Measurements from ENCODE around the gene HOXB4. TPM values are rescaled to one million over a fixed set of nuclear protein-coding genes. Genes with fewer than 3 reads are reported as not detected.

Gene HOXB4
- total RNA-seq, 1 donor from 2014 or later: 6.5 TPM

DNA sequence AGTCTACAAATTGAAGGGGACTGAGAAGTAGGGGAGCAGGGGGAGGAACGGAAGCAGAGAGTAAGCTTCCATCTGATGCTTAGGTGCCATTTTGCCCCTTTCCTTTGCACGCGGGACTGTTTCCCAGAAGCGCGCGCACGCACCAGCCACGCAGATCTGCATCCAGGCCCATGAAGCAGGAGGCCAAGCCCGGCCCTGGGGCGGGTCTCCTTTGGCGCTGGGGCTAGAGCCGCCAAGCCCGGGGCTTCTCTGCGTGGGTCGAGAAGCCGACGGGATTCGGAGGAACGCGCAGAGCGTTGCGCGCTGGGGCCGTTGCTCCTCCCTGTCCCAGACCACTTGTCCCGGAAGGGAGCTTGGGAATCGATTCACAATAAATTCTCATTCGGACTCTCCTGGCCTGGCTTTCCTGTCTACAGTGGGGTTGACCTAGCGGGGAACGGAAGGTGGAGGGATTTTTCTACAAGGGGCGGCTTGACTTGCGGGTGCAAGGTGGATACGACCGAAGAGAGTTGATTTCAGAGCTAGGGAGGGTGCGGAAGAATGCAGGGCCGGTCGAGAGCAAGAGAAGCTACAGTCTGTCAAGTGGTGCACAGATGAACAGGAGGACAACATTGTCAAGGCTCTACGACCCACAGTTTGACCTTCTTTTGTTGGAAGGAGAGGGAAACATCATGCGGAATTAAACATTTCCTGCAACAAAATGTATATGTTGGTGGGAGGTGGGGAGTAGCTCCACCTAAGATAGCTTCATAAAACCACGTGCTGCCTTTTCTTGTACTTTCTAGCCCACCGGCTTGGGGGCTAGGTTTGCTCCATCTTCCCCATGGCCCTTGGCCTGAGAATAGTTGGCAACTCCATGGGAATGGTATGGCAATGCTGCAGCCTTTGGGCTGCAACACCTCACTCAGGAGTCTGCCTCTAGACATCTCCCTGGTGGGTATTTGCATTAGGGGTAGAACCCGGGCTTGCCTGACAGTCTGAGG is 43.6 kb upstream of the HOXB4 start:
- peaks cover 33% of the 10 kb centered on the region for H3K27me3 Mint-ChIP-seq (ENCODE audit: unreplicated experiment)

GRCh38 chr17:48620461-48621139 is 42.5 kb upstream of the HOXB4 start:
- Mint-ChIP-seq H3K4me1 (ENCODE audit: unreplicated experiment) (peaks cover 28% of the 10 kb centered on the region), H3K27ac (ENCODE audit: unreplicated experiment) (no peak overlapping the region), H3K4me3 (ENCODE audit: unreplicated experiment) (no peak overlapping the region), H3K9me3 (ENCODE audit: unreplicated experiment) (no peaks in the 10 kb centered on the region), H3K36me3 (ENCODE audit: low read depth, unreplicated experiment) (no peaks in the 10 kb centered on the region), H3K27me3 (ENCODE audit: unreplicated experiment) (peaks cover 34% of the 10 kb centered on the region)
- no peak for DNase-seq (ENCODE audit: low spot score)
- TF ChIP-seq, protein P1, sequence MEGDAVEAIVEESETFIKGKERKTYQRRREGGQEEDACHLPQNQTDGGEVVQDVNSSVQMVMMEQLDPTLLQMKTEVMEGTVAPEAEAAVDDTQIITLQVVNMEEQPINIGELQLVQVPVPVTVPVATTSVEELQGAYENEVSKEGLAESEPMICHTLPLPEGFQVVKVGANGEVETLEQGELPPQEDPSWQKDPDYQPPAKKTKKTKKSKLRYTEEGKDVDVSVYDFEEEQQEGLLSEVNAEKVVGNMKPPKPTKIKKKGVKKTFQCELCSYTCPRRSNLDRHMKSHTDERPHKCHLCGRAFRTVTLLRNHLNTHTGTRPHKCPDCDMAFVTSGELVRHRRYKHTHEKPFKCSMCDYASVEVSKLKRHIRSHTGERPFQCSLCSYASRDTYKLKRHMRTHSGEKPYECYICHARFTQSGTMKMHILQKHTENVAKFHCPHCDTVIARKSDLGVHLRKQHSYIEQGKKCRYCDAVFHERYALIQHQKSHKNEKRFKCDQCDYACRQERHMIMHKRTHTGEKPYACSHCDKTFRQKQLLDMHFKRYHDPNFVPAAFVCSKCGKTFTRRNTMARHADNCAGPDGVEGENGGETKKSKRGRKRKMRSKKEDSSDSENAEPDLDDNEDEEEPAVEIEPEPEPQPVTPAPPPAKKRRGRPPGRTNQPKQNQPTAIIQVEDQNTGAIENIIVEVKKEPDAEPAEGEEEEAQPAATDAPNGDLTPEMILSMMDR (IDR thresholded peaks at IDR 0.05; ENCODE audit: unreplicated experiment): no peak

More for the DNA sequence above, 43.6 kb upstream of the HOXB4 start:
- no peak for DNase-seq (ENCODE audit: low spot score)
- Mint-ChIP-seq H3K4me3 (ENCODE audit: unreplicated experiment) (peak overlapping the region; percentile 79), H3K4me1 (ENCODE audit: unreplicated experiment) (peaks cover 28% of the 10 kb centered on the region), H3K9me3 (ENCODE audit: unreplicated experiment) (no peaks in the 10 kb centered on the region), H3K27ac (ENCODE audit: unreplicated experiment) (no peak overlapping the region), H3K36me3 (ENCODE audit: low read depth, unreplicated experiment) (no peaks in the 10 kb centered on the region)
- TF ChIP-seq, protein P1 (IDR thresholded peaks at IDR 0.05; ENCODE audit: unreplicated experiment): no peak

DNA sequence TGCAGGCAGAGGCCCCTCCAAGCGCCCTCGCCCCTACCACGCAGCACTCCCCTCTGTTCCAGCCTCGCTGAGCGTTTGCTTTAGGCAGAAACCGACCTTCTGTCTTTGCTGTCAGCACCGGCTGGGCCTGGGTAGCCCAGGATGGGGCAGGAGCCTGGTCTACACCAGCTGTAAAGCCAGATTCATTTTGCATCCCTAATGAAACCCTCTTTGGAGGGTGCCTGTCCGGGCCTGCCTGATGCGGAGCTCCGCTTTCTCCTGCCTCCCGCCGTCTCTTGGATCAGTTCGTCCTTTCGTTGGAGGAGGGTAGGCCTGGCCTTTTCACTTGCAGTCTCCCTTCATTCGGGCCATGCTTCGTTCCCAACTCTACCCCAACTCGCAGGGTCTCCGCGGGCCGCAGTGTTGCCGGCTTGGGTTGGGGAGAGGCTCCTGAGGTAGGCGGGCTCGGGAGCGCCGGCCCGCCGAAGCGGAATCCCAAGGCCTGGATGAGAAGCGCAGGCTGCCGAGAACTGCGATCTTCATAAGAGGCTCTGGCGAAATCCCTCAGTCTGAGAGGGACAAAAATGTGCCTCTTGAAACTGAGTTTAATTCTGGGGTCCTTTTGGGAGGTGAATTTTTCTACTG is 41.8 kb upstream of the HOXB4 start:
- Mint-ChIP-seq H3K36me3 (ENCODE audit: low read depth, unreplicated experiment) (no peaks in the 10 kb centered on the region), H3K9me3 (ENCODE audit: unreplicated experiment) (no peaks in the 10 kb centered on the region), H3K4me3 (ENCODE audit: unreplicated experiment) (no peak overlapping the region), H3K4me1 (ENCODE audit: unreplicated experiment) (peaks cover 28% of the 10 kb centered on the region), H3K27me3 (ENCODE audit: unreplicated experiment) (peaks cover 35% of the 10 kb centered on the region), H3K27ac (ENCODE audit: unreplicated experiment) (no peak overlapping the region)
- DNase-seq (ENCODE audit: low spot score): no peak
- TF ChIP-seq, protein P1 (IDR thresholded peaks at IDR 0.05; ENCODE audit: unreplicated experiment): no peak

DNA sequence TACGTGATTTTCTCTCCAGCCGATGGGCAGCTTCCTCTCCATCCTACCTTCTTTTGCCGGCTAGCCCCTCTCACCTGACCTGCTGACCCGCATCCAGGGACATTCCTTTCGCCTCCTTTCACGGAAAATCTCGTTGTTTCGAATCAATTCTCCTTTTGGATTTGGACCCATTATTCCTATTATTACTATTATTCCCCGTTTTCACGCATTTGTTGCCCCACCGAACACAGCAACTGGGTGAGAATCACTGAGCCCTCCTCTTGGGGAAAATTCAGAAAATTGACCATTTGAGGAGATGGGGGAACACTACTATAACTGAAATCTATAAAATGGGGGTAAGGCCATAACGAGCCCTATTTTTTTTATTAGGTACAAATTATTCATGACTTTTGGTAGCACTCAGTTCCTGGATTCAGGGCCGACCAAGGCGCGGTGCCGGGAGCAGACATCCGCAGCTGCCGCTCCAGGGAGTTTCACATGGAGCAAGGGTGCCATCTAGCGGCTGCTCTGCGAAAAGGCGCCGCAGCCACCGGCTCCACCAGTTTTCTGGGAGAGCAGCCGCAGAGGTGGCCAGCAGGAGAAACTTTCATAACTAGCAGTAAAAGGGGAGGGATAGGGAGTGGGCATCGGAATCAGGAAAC is 40.2 kb upstream of the HOXB4 start:
- Mint-ChIP-seq H3K4me3 (ENCODE audit: unreplicated experiment) (peak overlapping the region; percentile 63), H3K4me1 (ENCODE audit: unreplicated experiment) (peaks cover 33% of the 10 kb centered on the region), H3K27ac (ENCODE audit: unreplicated experiment) (no peak overlapping the region), H3K9me3 (ENCODE audit: unreplicated experiment) (no peaks in the 10 kb centered on the region), H3K27me3 (ENCODE audit: unreplicated experiment) (peaks cover 36% of the 10 kb centered on the region), H3K36me3 (ENCODE audit: low read depth, unreplicated experiment) (no peaks in the 10 kb centered on the region)
- DNase-seq (ENCODE audit: low spot score): peak; percentile 95
- TF ChIP-seq, protein P1 (IDR thresholded peaks at IDR 0.05; ENCODE audit: unreplicated experiment): peak; percentile 94

Data from endothelial cell (in vitro differentiated cells).